HEK293 (cell line): ENCODE data around the gene MED6.
A peak's percentile ranks its signal among the peaks of the same experiment; 100 is the strongest.

Experiments
- BCL11A ChIP-seq: fragments of 450-650 bp; formaldehyde crosslinking; IDR thresholded peaks from 2 replicates; pipeline ENCODE4 v1.5.1; 2016; ENCODE audit warnings: low read depth, missing biosample characterization, missing genetic modification characterization
- MYNN ChIP-seq: fragments of 450-650 bp; formaldehyde crosslinking; IDR thresholded peaks from 2 replicates; pipeline ENCODE4 v1.5.1; 2016; ENCODE audit warnings: missing biosample characterization, missing genetic modification characterization, borderline replicate concordance
- MZF1 ChIP-seq: fragments of 450-650 bp; formaldehyde crosslinking; IDR thresholded peaks from 2 replicates; pipeline ENCODE4 v1.5.1; 2017; ENCODE audit warnings: missing biosample characterization, missing genetic modification characterization, borderline replicate concordance
- SCRT2 ChIP-seq: fragments of 450-650 bp; formaldehyde crosslinking; IDR thresholded peaks from 2 replicates; pipeline ENCODE4 v1.5.1; 2016; ENCODE audit warnings: missing biosample characterization, missing genetic modification characterization
- TCF7L2 ChIP-seq: IDR thresholded peaks from 2 replicates; pipeline ENCODE4 v1.6.1; 2011; ENCODE audit warnings: low read depth, mild to moderate bottlenecking, inconsistent platforms, low read length, moderate library complexity, borderline replicate concordance
- YY1 ChIP-seq: fragments of 450-650 bp; formaldehyde crosslinking; IDR thresholded peaks from 2 replicates; pipeline ENCODE4 v1.5.1; 2018; ENCODE audit warnings: missing biosample characterization, missing genetic modification characterization
- ZBTB17 ChIP-seq: fragments of 450-650 bp; formaldehyde crosslinking; IDR thresholded peaks from 2 replicates; pipeline ENCODE4 v1.5.1; 2016; ENCODE audit warnings: missing biosample characterization, missing genetic modification characterization
- ZBTB20 ChIP-seq: fragments of 450-650 bp; formaldehyde crosslinking; IDR thresholded peaks from 2 replicates; pipeline ENCODE4 v1.5.1; 2016; ENCODE audit warnings: missing biosample characterization, missing genetic modification characterization
- ZBTB44 ChIP-seq: fragments of 450-650 bp; IDR thresholded peaks from 2 replicates; pipeline ENCODE4 v1.5.1; 2018; ENCODE audit warnings: missing biosample characterization, mild to moderate bottlenecking, missing genetic modification characterization
- ZBTB8A ChIP-seq: fragments of 450-650 bp; formaldehyde crosslinking; IDR thresholded peaks from 2 replicates; pipeline ENCODE4 v1.5.1; 2016; ENCODE audit warnings: missing biosample characterization, missing genetic modification characterization
- ZFP41 ChIP-seq: fragments of 450-650 bp; formaldehyde crosslinking; IDR thresholded peaks from 2 replicates; pipeline ENCODE4 v1.5.1; 2016; ENCODE audit warnings: missing biosample characterization, missing genetic modification characterization, borderline replicate concordance
- ZNF19 ChIP-seq: fragments of 450-650 bp; formaldehyde crosslinking; IDR thresholded peaks from 2 replicates; pipeline ENCODE4; 2016; ENCODE audit warnings: missing biosample characterization, missing genetic modification characterization, low read depth
- ZNF2 ChIP-seq: fragments of 450-650 bp; formaldehyde crosslinking; IDR thresholded peaks from 2 replicates; pipeline ENCODE4 v1.5.1; 2016; ENCODE audit warnings: missing biosample characterization, missing genetic modification characterization
- ZNF221 ChIP-seq: fragments of 450-650 bp; formaldehyde crosslinking; IDR thresholded peaks from 2 replicates; pipeline ENCODE4 v1.5.1; 2017; ENCODE audit warnings: missing biosample characterization, missing genetic modification characterization, borderline replicate concordance
- ZNF223 ChIP-seq: fragments of 450-650 bp; formaldehyde crosslinking; IDR thresholded peaks from 2 replicates; pipeline ENCODE4 v1.5.1; 2016; ENCODE audit warnings: missing biosample characterization, missing genetic modification characterization
- ZNF239 ChIP-seq: fragments of 450-650 bp; formaldehyde crosslinking; IDR thresholded peaks from 2 replicates; pipeline ENCODE4 v1.5.1; 2016; ENCODE audit warnings: missing biosample characterization, missing genetic modification characterization
- ZNF24 ChIP-seq: fragments of 450-650 bp; formaldehyde crosslinking; IDR thresholded peaks from 2 replicates; pipeline ENCODE4 v1.5.1; 2016; ENCODE audit warnings: missing biosample characterization, missing genetic modification characterization
- ZNF274 ChIP-seq, 2 experiments: fragments of 200-500 bp in 1 of 2; fragments of 450-650 bp in 1 of 2; sonication (Bioruptor generic) in 1 of 2; formaldehyde crosslinking in 1 of 2; IDR thresholded peaks; 2 replicates each; pipeline versions ENCODE4 v1.5.1 to v1.6.1; 2014 to 2016; ENCODE audit warnings: borderline replicate concordance in 1 of 2, inconsistent platforms in 1 of 2, low read length in 1 of 2, missing biosample characterization in 1 of 2, missing genetic modification characterization in 1 of 2
- ZNF292 ChIP-seq: fragments of 450-650 bp; formaldehyde crosslinking; IDR thresholded peaks from 2 replicates; pipeline ENCODE4 v1.5.1; 2016; ENCODE audit warnings: low read depth, missing biosample characterization, missing genetic modification characterization, borderline replicate concordance
- ZNF37A ChIP-seq: fragments of 450-650 bp; IDR thresholded peaks from 2 replicates; pipeline ENCODE4 v1.5.1; 2018; ENCODE audit warnings: missing biosample characterization, missing genetic modification characterization
- ZNF423 ChIP-seq: fragments of 450-650 bp; formaldehyde crosslinking; IDR thresholded peaks from 2 replicates; pipeline ENCODE4 v1.5.1; 2016; ENCODE audit warnings: missing biosample characterization, missing genetic modification characterization
- ZNF426 ChIP-seq: fragments of 450-650 bp; formaldehyde crosslinking; IDR thresholded peaks from 2 replicates; pipeline ENCODE4 v1.5.1; 2017; ENCODE audit warnings: missing biosample characterization, missing genetic modification characterization, mild to moderate bottlenecking, inconsistent platforms, moderate library complexity
- ZNF521 ChIP-seq: fragments of 450-650 bp; formaldehyde crosslinking; IDR thresholded peaks from 2 replicates; pipeline ENCODE4 v1.5.1; 2017; ENCODE audit warnings: missing biosample characterization, mild to moderate bottlenecking, missing genetic modification characterization
- ZNF624 ChIP-seq: fragments of 450-650 bp; formaldehyde crosslinking; IDR thresholded peaks from 2 replicates; pipeline ENCODE4 v1.5.1; 2017; ENCODE audit warnings: missing biosample characterization, missing genetic modification characterization
- ZNF626 ChIP-seq: fragments of 450-650 bp; sonication (Bioruptor Pico); formaldehyde crosslinking; IDR thresholded peaks from 2 replicates; pipeline ENCODE4 v1.5.1; 2018; ENCODE audit warnings: missing biosample characterization, missing genetic modification characterization, inconsistent platforms
- ZNF629 ChIP-seq: fragments of 450-650 bp; formaldehyde crosslinking; IDR thresholded peaks from 2 replicates; pipeline ENCODE4 v1.5.1; 2017; ENCODE audit warnings: missing biosample characterization, missing genetic modification characterization
- ZNF76 ChIP-seq: fragments of 450-650 bp; formaldehyde crosslinking; IDR thresholded peaks from 2 replicates; pipeline ENCODE4; 2016; ENCODE audit warnings: low read depth, missing biosample characterization, missing genetic modification characterization, borderline replicate concordance
- ZNF776 ChIP-seq: fragments of 450-650 bp; formaldehyde crosslinking; IDR thresholded peaks from 2 replicates; pipeline ENCODE4 v1.5.0; 2017; ENCODE audit warnings: missing biosample characterization, missing genetic modification characterization, borderline replicate concordance
- ZNF777 ChIP-seq: fragments of 450-650 bp; formaldehyde crosslinking; IDR thresholded peaks from 2 replicates; pipeline ENCODE4 v1.5.1; 2017; ENCODE audit warnings: missing biosample characterization, missing genetic modification characterization, borderline replicate concordance
- ZXDB ChIP-seq: fragments of 450-650 bp; formaldehyde crosslinking; IDR thresholded peaks from 2 replicates; pipeline ENCODE4 v1.5.1; 2016; ENCODE audit warnings: missing biosample characterization, missing genetic modification characterization
- TF ChIP-seq, protein P1 (sequence below): fragments of 450-650 bp; formaldehyde crosslinking; IDR thresholded peaks from 2 replicates; pipeline ENCODE4 v1.5.1; 2016; ENCODE audit warnings: missing biosample characterization, missing genetic modification characterization, borderline replicate concordance
- TF ChIP-seq, protein P2 (sequence below): fragments of 450-650 bp; formaldehyde crosslinking; IDR thresholded peaks from 2 replicates; pipeline ENCODE4 v1.5.1; 2016; ENCODE audit warnings: missing biosample characterization, missing genetic modification characterization

Gene MED6

GRCh38 chr14:70600382-70601157 is at the start of gene MED6 (continued):
- no peak for TF ChIP-seq ZBTB44
- no peak for TF ChIP-seq ZNF24 (tag by site-specific recombination)
- TF ChIP-seq ZNF292 (tag by site-specific recombination): no peak
- no peak for TF ChIP-seq MZF1 (tag by site-specific recombination)
- TF ChIP-seq MYNN (tag by site-specific recombination): peak; percentile 53; the same call in 1 of the 2 replicates
- no peak for TF ChIP-seq ZNF239 (tag by site-specific recombination)
- no peak for TF ChIP-seq ZNF777 (tag by site-specific recombination)
- TF ChIP-seq ZFP41 (tag by site-specific recombination): no peak
- TF ChIP-seq ZNF629 (tag by site-specific recombination): peak; percentile 72
- TF ChIP-seq ZNF521 (tag by site-specific recombination): no peak
- no peak for TF ChIP-seq ZNF426 (tag by site-specific recombination)
- TF ChIP-seq SCRT2 (tag by site-specific recombination): 0 out of 2 replicates have a peak, but pooled peaks have one; percentile 62
- no peak for TF ChIP-seq TCF7L2
- TF ChIP-seq ZNF274 (IDR thresholded peaks at IDR 0.05; ENCODE audit: low read length): no peak
- no peak for TF ChIP-seq ZNF274 (tag by site-specific recombination; IDR thresholded peaks at IDR 0.05; ENCODE audit: borderline replicate concordance)
- TF ChIP-seq, protein P1, sequence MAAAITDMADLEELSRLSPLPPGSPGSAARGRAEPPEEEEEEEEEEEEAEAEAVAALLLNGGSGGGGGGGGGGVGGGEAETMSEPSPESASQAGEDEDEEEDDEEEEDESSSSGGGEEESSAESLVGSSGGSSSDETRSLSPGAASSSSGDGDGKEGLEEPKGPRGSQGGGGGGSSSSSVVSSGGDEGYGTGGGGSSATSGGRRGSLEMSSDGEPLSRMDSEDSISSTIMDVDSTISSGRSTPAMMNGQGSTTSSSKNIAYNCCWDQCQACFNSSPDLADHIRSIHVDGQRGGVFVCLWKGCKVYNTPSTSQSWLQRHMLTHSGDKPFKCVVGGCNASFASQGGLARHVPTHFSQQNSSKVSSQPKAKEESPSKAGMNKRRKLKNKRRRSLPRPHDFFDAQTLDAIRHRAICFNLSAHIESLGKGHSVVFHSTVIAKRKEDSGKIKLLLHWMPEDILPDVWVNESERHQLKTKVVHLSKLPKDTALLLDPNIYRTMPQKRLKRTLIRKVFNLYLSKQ (tag by site-specific recombination): no peak
- TF ChIP-seq ZNF776 (tag by site-specific recombination): no peak
- no peak for TF ChIP-seq BCL11A (tag by site-specific recombination)
- no peak for TF ChIP-seq ZNF624 (tag by site-specific recombination)
- peak; percentile 75; the same call in 1 of the 2 replicates for TF ChIP-seq YY1
- TF ChIP-seq ZNF223: no peak
- no peak for TF ChIP-seq ZBTB17
- no peak for TF ChIP-seq ZNF76 (tag by site-specific recombination)
- TF ChIP-seq ZNF19: no peak
- TF ChIP-seq ZBTB20 (tag by site-specific recombination): no peak
- no peak for TF ChIP-seq ZNF626
- TF ChIP-seq, protein P2, sequence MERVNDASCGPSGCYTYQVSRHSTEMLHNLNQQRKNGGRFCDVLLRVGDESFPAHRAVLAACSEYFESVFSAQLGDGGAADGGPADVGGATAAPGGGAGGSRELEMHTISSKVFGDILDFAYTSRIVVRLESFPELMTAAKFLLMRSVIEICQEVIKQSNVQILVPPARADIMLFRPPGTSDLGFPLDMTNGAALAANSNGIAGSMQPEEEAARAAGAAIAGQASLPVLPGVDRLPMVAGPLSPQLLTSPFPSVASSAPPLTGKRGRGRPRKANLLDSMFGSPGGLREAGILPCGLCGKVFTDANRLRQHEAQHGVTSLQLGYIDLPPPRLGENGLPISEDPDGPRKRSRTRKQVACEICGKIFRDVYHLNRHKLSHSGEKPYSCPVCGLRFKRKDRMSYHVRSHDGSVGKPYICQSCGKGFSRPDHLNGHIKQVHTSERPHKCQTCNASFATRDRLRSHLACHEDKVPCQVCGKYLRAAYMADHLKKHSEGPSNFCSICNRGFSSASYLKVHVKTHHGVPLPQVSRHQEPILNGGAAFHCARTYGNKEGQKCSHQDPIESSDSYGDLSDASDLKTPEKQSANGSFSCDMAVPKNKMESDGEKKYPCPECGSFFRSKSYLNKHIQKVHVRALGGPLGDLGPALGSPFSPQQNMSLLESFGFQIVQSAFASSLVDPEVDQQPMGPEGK (tag by site-specific recombination): no peak
- no peak for TF ChIP-seq ZNF37A (tag by site-specific recombination)
- no peak for TF ChIP-seq ZBTB8A (tag by site-specific recombination)
- 0 out of 2 replicates have a peak, but pooled peaks have one; percentile 28 for TF ChIP-seq ZNF2 (tag by site-specific recombination)
- no peak for TF ChIP-seq ZNF423 (tag by site-specific recombination)
- TF ChIP-seq ZXDB (tag by site-specific recombination): peak; percentile 40; the same call in 1 of the 2 replicates
- TF ChIP-seq ZNF221 (tag by site-specific recombination): no peak
